Body of pancreas (tissue), 4 donors: ENCODE results near the gene SORCS2.

Experiments
- CTCF ChIP-seq, 7 experiments: fragments of 450-650 bp in 4 of 7; fragments of 200-600 bp in 3 of 7; sonication (generic) in 3 of 7; IDR thresholded peaks; one replicate each; pipeline ENCODE4 v1.5.1; 2016 to 2019; ENCODE audit warnings: antibody characterized with exemption in 7 of 7
- POLR2A ChIP-seq, 3 donors: fragments of 450-650 bp; IDR thresholded peaks; one replicate each; pipeline ENCODE4 v1.6.1; 2016; ENCODE audit warnings: antibody characterized with exemption in 3 of 3, mild to moderate bottlenecking in 2 of 3

- TF ChIP-seq CTCF (IDR thresholded peaks at IDR 0.05) (no peak), POLR2A (IDR thresholded peaks at IDR 0.05) (no peak)
Observed at GRCh38 chr4:7582313-7583097, 390.2 kb downstream of the SORCS2 start.
